Measurements from ENCODE around the gene PSME2. TPM values are rescaled to one million over a fixed set of nuclear protein-coding genes. Genes with fewer than 3 reads are reported as not detected.

PSME2 gene
- total RNA-seq, 1 donor from 2014 or later = 53.6 TPM

DNA sequence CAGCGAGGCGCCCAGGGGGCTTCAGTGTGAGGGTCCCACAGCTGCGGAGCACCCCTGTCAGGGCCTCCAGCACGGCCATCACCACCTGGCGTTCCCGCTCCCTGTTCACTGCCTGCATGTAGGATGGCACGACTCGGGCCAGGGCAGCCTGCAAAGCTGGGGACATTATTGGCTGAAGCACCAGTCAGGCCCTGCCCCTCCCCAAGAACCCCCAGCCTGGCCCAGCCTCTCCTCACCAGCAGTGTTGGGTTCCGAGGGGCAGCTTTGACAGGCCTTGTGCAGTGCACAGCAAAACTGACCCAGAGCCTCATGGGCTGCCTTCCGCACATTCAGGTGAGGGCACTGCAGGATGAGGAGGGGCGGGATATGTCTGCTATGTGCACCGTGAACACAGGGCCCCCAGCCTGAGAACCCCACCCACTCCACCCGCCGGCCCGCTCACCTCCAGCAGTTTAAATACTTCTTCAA is 36.6 kb upstream of the PSME2 start:
- no peak for DNase-seq (ENCODE audit: low spot score)
- Mint-ChIP-seq H3K4me3 (ENCODE audit: unreplicated experiment) (no peak overlapping the region), H3K27ac (ENCODE audit: unreplicated experiment) (no peak overlapping the region), H3K36me3 (ENCODE audit: low read depth) (peaks cover 17% of the 10 kb centered on the region), H3K27me3 (ENCODE audit: low read depth) (no peaks in the 10 kb centered on the region), H3K9me3 (ENCODE audit: low read depth) (no peaks in the 10 kb centered on the region), H3K4me1 (ENCODE audit: low read depth) (peaks cover 11% of the 10 kb centered on the region)
- TF ChIP-seq, protein P1, sequence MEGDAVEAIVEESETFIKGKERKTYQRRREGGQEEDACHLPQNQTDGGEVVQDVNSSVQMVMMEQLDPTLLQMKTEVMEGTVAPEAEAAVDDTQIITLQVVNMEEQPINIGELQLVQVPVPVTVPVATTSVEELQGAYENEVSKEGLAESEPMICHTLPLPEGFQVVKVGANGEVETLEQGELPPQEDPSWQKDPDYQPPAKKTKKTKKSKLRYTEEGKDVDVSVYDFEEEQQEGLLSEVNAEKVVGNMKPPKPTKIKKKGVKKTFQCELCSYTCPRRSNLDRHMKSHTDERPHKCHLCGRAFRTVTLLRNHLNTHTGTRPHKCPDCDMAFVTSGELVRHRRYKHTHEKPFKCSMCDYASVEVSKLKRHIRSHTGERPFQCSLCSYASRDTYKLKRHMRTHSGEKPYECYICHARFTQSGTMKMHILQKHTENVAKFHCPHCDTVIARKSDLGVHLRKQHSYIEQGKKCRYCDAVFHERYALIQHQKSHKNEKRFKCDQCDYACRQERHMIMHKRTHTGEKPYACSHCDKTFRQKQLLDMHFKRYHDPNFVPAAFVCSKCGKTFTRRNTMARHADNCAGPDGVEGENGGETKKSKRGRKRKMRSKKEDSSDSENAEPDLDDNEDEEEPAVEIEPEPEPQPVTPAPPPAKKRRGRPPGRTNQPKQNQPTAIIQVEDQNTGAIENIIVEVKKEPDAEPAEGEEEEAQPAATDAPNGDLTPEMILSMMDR (IDR thresholded peaks at IDR 0.05) = no peak

DNA sequence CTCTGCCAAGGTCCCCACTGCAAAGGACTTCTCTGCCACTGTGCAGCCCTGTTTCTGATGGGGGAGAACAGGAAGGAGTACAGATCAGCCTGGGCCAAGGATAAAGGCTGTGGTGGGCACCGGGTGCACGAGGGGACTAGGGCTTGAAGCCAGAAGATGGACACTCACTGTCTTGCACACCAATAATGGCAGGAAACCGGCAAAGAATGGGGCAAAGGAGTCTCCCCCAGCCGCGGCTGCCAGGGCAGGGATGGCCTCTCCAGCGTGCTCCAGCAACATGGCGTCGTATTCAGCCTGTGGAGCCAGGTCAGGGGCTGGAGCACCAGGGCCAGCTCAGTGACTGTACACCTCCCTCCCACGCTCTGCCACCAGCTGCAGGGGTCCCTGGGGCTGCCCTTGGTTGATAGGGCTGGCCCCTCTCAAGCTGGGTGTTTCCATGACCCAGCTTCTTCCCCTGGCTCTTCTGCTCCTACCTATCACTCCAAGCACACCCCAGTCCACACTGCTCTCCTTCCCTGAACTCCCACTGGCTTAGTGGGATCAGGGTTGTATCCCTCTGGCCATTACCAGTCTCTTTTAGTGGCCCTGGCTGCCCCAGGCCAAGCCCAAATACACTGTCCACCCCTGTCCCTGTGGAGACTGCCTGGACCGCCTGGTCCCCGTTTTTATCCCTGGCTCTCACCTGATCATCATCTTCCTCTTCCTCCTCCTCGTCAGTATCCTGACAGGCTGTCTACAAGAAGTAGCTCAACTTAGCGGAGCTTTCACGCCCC is 35.9 kb upstream of the PSME2 start:
- H3K9me3 Mint-ChIP-seq (ENCODE audit: low read depth) = no peaks in the 10 kb centered on the region
- peaks cover 5% of the 10 kb centered on the region for H3K4me1 Mint-ChIP-seq (ENCODE audit: low read depth)
- TF ChIP-seq, protein P1 (IDR thresholded peaks at IDR 0.05) = no peak
- H3K4me3 Mint-ChIP-seq (ENCODE audit: unreplicated experiment) = no peak overlapping the region
- H3K36me3 Mint-ChIP-seq (ENCODE audit: low read depth) = peaks cover 17% of the 10 kb centered on the region
- no peaks in the 10 kb centered on the region for H3K27me3 Mint-ChIP-seq (ENCODE audit: low read depth)
- no peak for DNase-seq (ENCODE audit: low spot score)
- no peak overlapping the region for H3K27ac Mint-ChIP-seq (ENCODE audit: unreplicated experiment)

DNA sequence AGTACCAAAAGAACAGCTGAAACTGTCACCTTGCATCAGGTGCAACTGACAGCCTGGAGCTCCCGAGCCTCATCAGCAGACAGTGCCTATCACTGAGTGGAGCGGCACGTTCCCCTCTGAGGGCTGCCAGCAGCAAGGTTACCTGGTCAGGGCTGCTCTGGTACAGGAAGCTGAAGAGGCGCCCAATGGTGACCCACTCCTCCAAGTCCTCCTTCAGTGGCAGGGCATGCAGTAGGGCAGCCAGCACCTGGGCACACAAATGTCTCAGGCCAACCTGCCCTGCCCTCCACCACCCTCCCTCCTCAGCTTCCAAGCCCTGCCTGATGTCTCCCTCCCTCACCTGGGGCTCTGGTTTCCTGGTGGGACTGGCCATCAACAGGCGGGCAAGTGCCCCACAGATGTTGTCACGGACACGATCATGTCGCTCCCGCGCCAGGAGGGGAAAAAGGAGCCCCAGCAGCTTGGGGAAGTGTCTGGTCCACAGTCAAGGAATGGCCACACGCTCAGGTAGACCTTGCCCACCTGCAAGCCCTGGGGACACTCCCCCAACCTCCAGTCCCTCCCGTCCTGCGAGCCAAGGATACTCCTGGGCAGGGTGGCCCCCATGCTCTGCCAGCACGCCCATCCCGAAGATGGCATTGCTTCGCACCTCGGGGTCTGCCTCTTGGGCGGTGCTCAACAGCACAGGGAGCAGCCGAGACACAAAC is 35.1 kb upstream of the PSME2 start:
- no peak overlapping the region for H3K27ac Mint-ChIP-seq (ENCODE audit: unreplicated experiment)

DNA sequence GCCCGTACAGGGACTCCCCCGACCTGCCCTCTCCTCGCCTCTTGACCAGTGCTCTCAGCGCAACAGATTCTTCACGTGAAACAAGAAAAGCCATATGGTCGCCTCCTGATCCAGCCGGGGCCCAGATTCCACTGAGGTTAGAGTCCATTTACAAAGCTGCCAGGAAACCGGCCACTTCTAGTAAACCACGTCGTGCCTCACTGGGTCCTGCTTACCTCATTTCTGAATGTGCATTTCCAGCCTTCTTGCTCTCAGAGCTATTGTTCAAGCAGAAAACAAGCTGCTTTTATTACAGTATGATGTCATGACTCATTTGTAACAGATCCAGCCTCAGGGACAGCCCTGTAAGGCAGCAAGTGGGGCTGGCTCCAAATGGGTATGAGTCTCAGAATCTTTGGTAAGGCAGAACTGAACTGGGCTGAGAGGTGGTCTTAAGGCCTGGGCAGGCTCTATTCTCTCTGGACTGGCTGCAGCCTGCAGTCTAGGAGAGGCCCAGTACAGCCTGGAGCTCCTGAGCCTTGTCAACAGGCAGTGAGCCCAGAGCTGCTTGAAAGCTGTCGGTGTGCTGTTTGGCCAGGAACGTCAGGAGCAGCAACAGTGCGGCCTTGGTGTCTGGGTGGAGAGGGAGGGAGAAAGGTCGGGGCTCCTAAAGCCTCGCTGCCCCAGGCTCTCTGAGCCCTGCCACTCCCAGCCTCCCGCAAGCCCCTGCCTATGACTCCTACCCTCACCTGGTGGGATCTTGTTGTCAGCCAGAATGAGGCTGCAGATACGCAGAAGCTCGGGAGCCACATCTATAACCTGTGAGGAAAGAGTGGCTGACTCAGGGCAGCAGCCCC is 33.8 kb upstream of the PSME2 start:
- TF ChIP-seq, protein P1 (IDR thresholded peaks at IDR 0.05) = no peak
- DNase-seq (ENCODE audit: low spot score) = no peak
- no peaks in the 10 kb centered on the region for H3K27me3 Mint-ChIP-seq (ENCODE audit: low read depth)
- H3K27ac Mint-ChIP-seq (ENCODE audit: unreplicated experiment) = no peak overlapping the region
- peaks cover 21% of the 10 kb centered on the region for H3K36me3 Mint-ChIP-seq (ENCODE audit: low read depth)
- no peaks in the 10 kb centered on the region for H3K4me1 Mint-ChIP-seq (ENCODE audit: low read depth)
- no peaks in the 10 kb centered on the region for H3K9me3 Mint-ChIP-seq (ENCODE audit: low read depth)
- H3K4me3 Mint-ChIP-seq (ENCODE audit: unreplicated experiment) = no peak overlapping the region

More for the DNA sequence above, 35.1 kb upstream of the PSME2 start:
- peaks cover 21% of the 10 kb centered on the region for H3K36me3 Mint-ChIP-seq (ENCODE audit: low read depth)
- H3K4me1 Mint-ChIP-seq (ENCODE audit: low read depth) = no peaks in the 10 kb centered on the region
- no peaks in the 10 kb centered on the region for H3K27me3 Mint-ChIP-seq (ENCODE audit: low read depth)
- H3K9me3 Mint-ChIP-seq (ENCODE audit: low read depth) = no peaks in the 10 kb centered on the region
- TF ChIP-seq, protein P1 (IDR thresholded peaks at IDR 0.05) = no peak
- no peak for DNase-seq (ENCODE audit: low spot score)
- no peak overlapping the region for H3K4me3 Mint-ChIP-seq (ENCODE audit: unreplicated experiment)
